HEK293 (cell line): ENCODE data around the gene WASL.

Source experiments
- CTCF ChIA-PET: fragments of 350-600 bp; formaldehyde crosslinking; extraction: SDS; loops from one replicate; lab custom pipeline; 2021; ENCODE audit warnings: antibody characterized with exemption; lab: Yijun Ruan, JAX
- POLR2A ChIA-PET: fragments of 300-600 bp; formaldehyde crosslinking; extraction: SDS; loops from one replicate; lab custom pipeline; 2020; ENCODE audit warnings: antibody characterized with exemption, inconsistent platforms; lab: Yijun Ruan, JAX
- H3K27ac ChIP-seq: fragments of 200-500 bp; sonication (Bioruptor generic); 2 replicates; pipeline ENCODE4 v1.5.1; 2014; ENCODE audit warnings: low read depth, low read length, control low read depth, inconsistent platforms; ENCODE audit errors: extremely low read depth
- H3K36me3 ChIP-seq, 2 experiments: fragments of 200-500 bp in 1 of 2; sonication (Bioruptor generic) in 1 of 2; 1 replicate in 1 of 2; 2 replicates in 1 of 2; pipeline ENCODE4 v1.5.1; 2014 to 2017; ENCODE audit warnings: inconsistent platforms in 2 of 2, low read length in 2 of 2; ENCODE audit not compliant: control insufficient read depth in 2 of 2, insufficient read depth in 1 of 2
- H3K4me1 ChIP-seq: fragments of 200-500 bp; sonication (Bioruptor generic); 2 replicates; pipeline ENCODE4 v1.5.1; 2014; ENCODE audit warnings: mild to moderate bottlenecking, low read length, inconsistent platforms; ENCODE audit not compliant: control insufficient read depth, insufficient read depth
- H3K4me3 ChIP-seq: 2 replicates; pipeline ENCODE4 v1.5.1; 2011; ENCODE audit warnings: low read depth, mild to moderate bottlenecking, control low read depth, low read length, moderate library complexity
- H3K9me3 ChIP-seq: fragments of 200-500 bp; sonication (Bioruptor generic); 2 replicates; pipeline ENCODE4 v1.5.1; 2014; ENCODE audit warnings: low read depth, low read length, inconsistent platforms; ENCODE audit not compliant: control insufficient read depth, insufficient read depth
- GLIS1 ChIP-seq: fragments of 450-650 bp; formaldehyde crosslinking; IDR thresholded peaks from 2 replicates; pipeline ENCODE4 v1.5.1; 2016; ENCODE audit warnings: missing biosample characterization, missing genetic modification characterization
- GLIS2 ChIP-seq: fragments of 450-650 bp; formaldehyde crosslinking; IDR thresholded peaks from 2 replicates; pipeline ENCODE4 v1.5.1; 2016; ENCODE audit warnings: missing biosample characterization, missing genetic modification characterization
- HOXC10 ChIP-seq: sonication (generic); formaldehyde crosslinking; IDR thresholded peaks from 2 replicates; pipeline ENCODE4 v1.8.1; 2023; ENCODE audit warnings: mild to moderate bottlenecking, missing genetic modification reagents
- KLF7 ChIP-seq: fragments of 450-650 bp; formaldehyde crosslinking; IDR thresholded peaks from 2 replicates; pipeline ENCODE4 v1.5.1; 2016; ENCODE audit warnings: missing biosample characterization, missing genetic modification characterization, borderline replicate concordance
- PRDM2 ChIP-seq: fragments of 450-650 bp; formaldehyde crosslinking; IDR thresholded peaks from 2 replicates; pipeline ENCODE4 v1.5.1; 2016; ENCODE audit warnings: missing biosample characterization, missing genetic modification characterization, borderline replicate concordance
- REPIN1 ChIP-seq: fragments of 450-650 bp; formaldehyde crosslinking; IDR thresholded peaks from 2 replicates; pipeline ENCODE4 v1.5.1; 2017; ENCODE audit warnings: missing biosample characterization, missing genetic modification characterization, low read depth
- SP2 ChIP-seq: fragments of 450-650 bp; formaldehyde crosslinking; IDR thresholded peaks from 2 replicates; pipeline ENCODE4 v1.5.1; 2016; ENCODE audit warnings: missing biosample characterization, missing genetic modification characterization
- YY1 ChIP-seq: fragments of 450-650 bp; formaldehyde crosslinking; IDR thresholded peaks from 2 replicates; pipeline ENCODE4 v1.5.1; 2018; ENCODE audit warnings: missing biosample characterization, missing genetic modification characterization
- ZBTB17 ChIP-seq: fragments of 450-650 bp; formaldehyde crosslinking; IDR thresholded peaks from 2 replicates; pipeline ENCODE4 v1.5.1; 2016; ENCODE audit warnings: missing biosample characterization, missing genetic modification characterization
- ZNF133 ChIP-seq: fragments of 450-650 bp; formaldehyde crosslinking; IDR thresholded peaks from 2 replicates; pipeline ENCODE4 v1.5.1; 2016; ENCODE audit warnings: missing biosample characterization, missing genetic modification characterization
- ZNF175 ChIP-seq: fragments of 450-650 bp; formaldehyde crosslinking; IDR thresholded peaks from 2 replicates; pipeline ENCODE4 v1.5.1; 2016; ENCODE audit warnings: missing biosample characterization, missing genetic modification characterization
- ZNF274 ChIP-seq, 2 experiments: fragments of 200-500 bp in 1 of 2; fragments of 450-650 bp in 1 of 2; sonication (Bioruptor generic) in 1 of 2; formaldehyde crosslinking in 1 of 2; IDR thresholded peaks; 2 replicates each; pipeline versions ENCODE4 v1.5.1 to v1.6.1; 2014 to 2016; ENCODE audit warnings: borderline replicate concordance in 1 of 2, inconsistent platforms in 1 of 2, low read length in 1 of 2, missing biosample characterization in 1 of 2, missing genetic modification characterization in 1 of 2
- ZNF292 ChIP-seq: fragments of 450-650 bp; formaldehyde crosslinking; IDR thresholded peaks from 2 replicates; pipeline ENCODE4 v1.5.1; 2016; ENCODE audit warnings: low read depth, missing biosample characterization, missing genetic modification characterization, borderline replicate concordance
- ZNF311 ChIP-seq: fragments of 450-650 bp; formaldehyde crosslinking; IDR thresholded peaks from 2 replicates; pipeline ENCODE4 v1.5.1; 2017; ENCODE audit warnings: missing biosample characterization, missing genetic modification characterization, borderline replicate concordance
- ZNF391 ChIP-seq: fragments of 450-650 bp; formaldehyde crosslinking; IDR thresholded peaks from 2 replicates; pipeline ENCODE4 v1.5.1; 2016; ENCODE audit warnings: low read depth, missing biosample characterization, missing genetic modification characterization, borderline replicate concordance
- ZNF623 ChIP-seq: fragments of 450-650 bp; formaldehyde crosslinking; IDR thresholded peaks from 2 replicates; pipeline ENCODE4 v1.5.1; 2016; ENCODE audit warnings: missing biosample characterization, missing genetic modification characterization
- ZNF692 ChIP-seq: fragments of 450-650 bp; formaldehyde crosslinking; IDR thresholded peaks from 2 replicates; pipeline ENCODE4 v1.5.1; 2016; ENCODE audit warnings: missing biosample characterization, missing genetic modification characterization
- ZSCAN16 ChIP-seq: fragments of 450-650 bp; formaldehyde crosslinking; IDR thresholded peaks from 2 replicates; pipeline ENCODE4 v1.5.1; 2016; ENCODE audit warnings: missing biosample characterization, missing genetic modification characterization
- TF ChIP-seq, protein P1 (sequence below): fragments of 450-650 bp; formaldehyde crosslinking; IDR thresholded peaks from 2 replicates; pipeline ENCODE4 v1.5.0; 2017; ENCODE audit warnings: missing biosample characterization, missing genetic modification characterization, borderline replicate concordance
- TF ChIP-seq, protein P2 (sequence below): fragments of 450-650 bp; formaldehyde crosslinking; IDR thresholded peaks from 2 replicates; pipeline ENCODE4 v1.5.1; 2017; ENCODE audit warnings: missing biosample characterization, missing genetic modification characterization
- TF ChIP-seq, protein P3 (sequence below): fragments of 450-650 bp; formaldehyde crosslinking; IDR thresholded peaks from 2 replicates; pipeline ENCODE4 v1.5.1; 2016; ENCODE audit warnings: missing biosample characterization, missing genetic modification characterization

The WASL gene

GRCh38 chr7:123784263-123784662 lies 35.5 kb upstream of the WASL start (continued):
- TF ChIP-seq PRDM2 (no peak), ZSCAN16 (tag by site-specific recombination) (no peak), KLF7 (tag by site-specific recombination) (no peak)
- TF ChIP-seq, all 188 proteins: peak for 0

- Histone ChIP-seq H3K27ac (no peak overlapping the region), H3K4me1 (no peaks in the 10 kb centered on the region), H3K9me3 (no peaks in the 10 kb centered on the region), H3K4me3 (no peak overlapping the region), H3K36me3 (no peaks in the 10 kb centered on the region)
- POLR2A ChIA-PET: no interaction called here
- TF ChIP-seq ZNF311 (tag by site-specific recombination): no peak
- no peak for TF ChIP-seq ZNF274 (IDR thresholded peaks at IDR 0.05; ENCODE audit: low read length)
- TF ChIP-seq ZNF274 (tag by site-specific recombination; IDR thresholded peaks at IDR 0.05; ENCODE audit: borderline replicate concordance): no peak
- TF ChIP-seq ZBTB17 (tag by site-specific recombination): no peak
- no peak for TF ChIP-seq REPIN1 (tag by site-specific recombination)
- TF ChIP-seq ZNF623: no peak
- no peak for TF ChIP-seq ZNF692 (tag by site-specific recombination)
- TF ChIP-seq ZNF175 (tag by site-specific recombination): no peak
- TF ChIP-seq GLIS2: no peak
- TF ChIP-seq ZNF292 (tag by site-specific recombination): no peak
- TF ChIP-seq, protein P1, sequence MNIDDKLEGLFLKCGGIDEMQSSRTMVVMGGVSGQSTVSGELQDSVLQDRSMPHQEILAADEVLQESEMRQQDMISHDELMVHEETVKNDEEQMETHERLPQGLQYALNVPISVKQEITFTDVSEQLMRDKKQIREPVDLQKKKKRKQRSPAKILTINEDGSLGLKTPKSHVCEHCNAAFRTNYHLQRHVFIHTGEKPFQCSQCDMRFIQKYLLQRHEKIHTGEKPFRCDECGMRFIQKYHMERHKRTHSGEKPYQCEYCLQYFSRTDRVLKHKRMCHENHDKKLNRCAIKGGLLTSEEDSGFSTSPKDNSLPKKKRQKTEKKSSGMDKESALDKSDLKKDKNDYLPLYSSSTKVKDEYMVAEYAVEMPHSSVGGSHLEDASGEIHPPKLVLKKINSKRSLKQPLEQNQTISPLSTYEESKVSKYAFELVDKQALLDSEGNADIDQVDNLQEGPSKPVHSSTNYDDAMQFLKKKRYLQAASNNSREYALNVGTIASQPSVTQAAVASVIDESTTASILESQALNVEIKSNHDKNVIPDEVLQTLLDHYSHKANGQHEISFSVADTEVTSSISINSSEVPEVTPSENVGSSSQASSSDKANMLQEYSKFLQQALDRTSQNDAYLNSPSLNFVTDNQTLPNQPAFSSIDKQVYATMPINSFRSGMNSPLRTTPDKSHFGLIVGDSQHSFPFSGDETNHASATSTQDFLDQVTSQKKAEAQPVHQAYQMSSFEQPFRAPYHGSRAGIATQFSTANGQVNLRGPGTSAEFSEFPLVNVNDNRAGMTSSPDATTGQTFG (tag by site-specific recombination): no peak
- TF ChIP-seq ZNF133 (tag by site-specific recombination): no peak
- TF ChIP-seq, protein P2, sequence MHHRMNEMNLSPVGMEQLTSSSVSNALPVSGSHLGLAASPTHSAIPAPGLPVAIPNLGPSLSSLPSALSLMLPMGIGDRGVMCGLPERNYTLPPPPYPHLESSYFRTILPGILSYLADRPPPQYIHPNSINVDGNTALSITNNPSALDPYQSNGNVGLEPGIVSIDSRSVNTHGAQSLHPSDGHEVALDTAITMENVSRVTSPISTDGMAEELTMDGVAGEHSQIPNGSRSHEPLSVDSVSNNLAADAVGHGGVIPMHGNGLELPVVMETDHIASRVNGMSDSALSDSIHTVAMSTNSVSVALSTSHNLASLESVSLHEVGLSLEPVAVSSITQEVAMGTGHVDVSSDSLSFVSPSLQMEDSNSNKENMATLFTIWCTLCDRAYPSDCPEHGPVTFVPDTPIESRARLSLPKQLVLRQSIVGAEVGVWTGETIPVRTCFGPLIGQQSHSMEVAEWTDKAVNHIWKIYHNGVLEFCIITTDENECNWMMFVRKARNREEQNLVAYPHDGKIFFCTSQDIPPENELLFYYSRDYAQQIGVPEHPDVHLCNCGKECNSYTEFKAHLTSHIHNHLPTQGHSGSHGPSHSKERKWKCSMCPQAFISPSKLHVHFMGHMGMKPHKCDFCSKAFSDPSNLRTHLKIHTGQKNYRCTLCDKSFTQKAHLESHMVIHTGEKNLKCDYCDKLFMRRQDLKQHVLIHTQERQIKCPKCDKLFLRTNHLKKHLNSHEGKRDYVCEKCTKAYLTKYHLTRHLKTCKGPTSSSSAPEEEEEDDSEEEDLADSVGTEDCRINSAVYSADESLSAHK (tag by site-specific recombination): no peak
- TF ChIP-seq, protein P3, sequence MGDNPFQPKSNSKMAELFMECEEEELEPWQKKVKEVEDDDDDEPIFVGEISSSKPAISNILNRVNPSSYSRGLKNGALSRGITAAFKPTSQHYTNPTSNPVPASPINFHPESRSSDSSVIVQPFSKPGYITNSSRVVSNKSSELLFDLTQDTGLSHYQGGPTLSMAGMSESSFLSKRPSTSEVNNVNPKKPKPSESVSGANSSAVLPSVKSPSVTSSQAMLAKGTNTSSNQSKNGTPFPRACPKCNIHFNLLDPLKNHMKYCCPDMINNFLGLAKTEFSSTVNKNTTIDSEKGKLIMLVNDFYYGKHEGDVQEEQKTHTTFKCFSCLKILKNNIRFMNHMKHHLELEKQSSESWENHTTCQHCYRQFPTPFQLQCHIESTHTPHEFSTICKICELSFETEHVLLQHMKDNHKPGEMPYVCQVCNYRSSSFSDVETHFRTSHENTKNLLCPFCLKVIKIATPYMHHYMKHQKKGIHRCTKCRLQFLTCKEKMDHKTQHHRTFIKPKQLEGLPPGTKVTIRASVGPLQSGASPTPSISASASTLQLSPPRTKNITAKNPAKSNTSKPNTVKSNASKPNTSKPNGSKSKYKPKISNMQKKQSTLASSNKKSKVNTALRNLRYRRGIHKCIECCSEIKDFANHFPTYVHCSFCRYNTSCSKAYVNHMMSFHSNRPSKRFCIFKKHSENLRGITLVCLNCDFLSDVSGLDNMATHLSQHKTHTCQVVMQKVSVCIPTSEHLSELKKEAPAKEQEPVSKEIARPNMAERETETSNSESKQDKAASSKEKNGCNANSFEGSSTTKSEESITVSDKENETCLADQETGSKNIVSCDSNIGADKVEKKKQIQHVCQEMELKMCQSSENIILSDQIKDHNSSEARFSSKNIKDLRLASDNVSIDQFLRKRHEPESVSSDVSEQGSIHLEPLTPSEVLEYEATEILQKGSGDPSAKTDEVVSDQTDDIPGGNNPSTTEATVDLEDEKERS (tag by site-specific recombination): no peak
- no peak for TF ChIP-seq HOXC10 (CRISPR knock-in tag)
- no peak for TF ChIP-seq ZNF391
- TF ChIP-seq YY1 (tag by site-specific recombination): no peak
- no peak for TF ChIP-seq SP2 (tag by site-specific recombination)
- TF ChIP-seq GLIS1 (tag by site-specific recombination): no peak
- TF ChIP-seq, all 188 proteins: peak for 0
- CTCF ChIA-PET: interaction anchor here (1.4 kb wide), 1 partner anchor 160 kb away, joined by 3 read pairs; no protein-coding TSS in a partner anchor
Measured at GRCh38 chr7:123783820-123784219, 35.0 kb upstream of the WASL start.
